Dermis lymphatic vessel endothelial cell (primary cell): ENCODE results near the gene SLC25A27. TPM values are rescaled to one million over a fixed set of nuclear protein-coding genes. Genes with fewer than 3 reads are reported as not detected.

ENCODE experiments used
- total RNA-seq: library from RNA; depleted of rRNA; stranded (reverse); fragments of >200 nt; gene quantifications from 2 replicates; pipeline ENCODE4 v1.2.1, GENCODE V29; 2014

The SLC25A27 gene
- total RNA-seq: 0.43 and 1.5 TPM in 2 replicates

GRCh38 chr6:46652603-46653438 lies at the start of gene SLC25A27, which contains the start of gene CYP39A1:
SLC25A27 (plus strand) TSS chr6:46652975; CDS start chr6:46653193, 218 bp downstream.
CYP39A1 (minus strand) TSS chr6:46652818; CDS start chr6:46652582, 236 bp downstream.

GRCh38 chr6:46687619-46688097 lies 34.9 kb downstream of the SLC25A27 start, which contains the start of gene TDRD6:
TDRD6 (plus strand) TSS chr6:46687885; CDS start chr6:46688129, 244 bp downstream.

Other genes with a start within 250 kb of the SLC25A27 start
- under 0.01 and 0.26 TPM in 2 replicates for gene RCAN2, start 161.5 kb upstream of the SLC25A27 start, total RNA-seq
- gene CYP39A1, start 157 bp upstream of the SLC25A27 start, total RNA-seq: 0.22 and 0.52 TPM in 2 replicates
- under 0.01 TPM in 1 of 2 replicates, not detected in the other for gene TDRD6, start 34.9 kb downstream of the SLC25A27 start, total RNA-seq
- not detected in 2 replicates for gene PLA2G7, start 82.4 kb downstream of the SLC25A27 start, total RNA-seq
- gene ANKRD66, start 94.0 kb downstream of the SLC25A27 start, total RNA-seq: not detected in 2 replicates
- gene MEP1A, start 140.4 kb downstream of the SLC25A27 start, total RNA-seq: not detected in 2 replicates